WTC11 (cell line): Measurements from ENCODE around the gene MCEE.

Experiments
- ATF2 ChIP-seq: sonication (generic); formaldehyde crosslinking; IDR thresholded peaks from 2 replicates; pipeline ENCODE4 v1.8.1; 2022; ENCODE audit warnings: low read depth, missing genetic modification reagents, borderline replicate concordance
- CTCF ChIP-seq: fragments of 200-600 bp; IDR thresholded peaks from 2 replicates; pipeline ENCODE4 v1.8.0; 2022; ENCODE audit warnings: antibody characterized with exemption
- ZNF416 ChIP-seq: fragments of 250-450 bp; sonication (Bioruptor Pico); IDR thresholded peaks from 2 replicates; pipeline ENCODE4 v1.9.0; 2021; ENCODE audit warnings: mild to moderate bottlenecking, inconsistent platforms

- TF ChIP-seq CTCF, result no peak
- no peak for TF ChIP-seq ZNF416 (CRISPR knock-in tag)
- TF ChIP-seq ATF2 (CRISPR knock-in tag), result no peak
Observed at GRCh38 chr2:71071681-71072398, 58.2 kb downstream of the MCEE start.
